ENCODE data around the gene PLA2G4B. TPM values are rescaled to one million over a fixed set of nuclear protein-coding genes. Genes with fewer than 3 reads are reported as not detected.

PLA2G4B gene
- total RNA-seq, 2 donors from 2014 or later, result 6.9 to 10.1 TPM

DNA sequence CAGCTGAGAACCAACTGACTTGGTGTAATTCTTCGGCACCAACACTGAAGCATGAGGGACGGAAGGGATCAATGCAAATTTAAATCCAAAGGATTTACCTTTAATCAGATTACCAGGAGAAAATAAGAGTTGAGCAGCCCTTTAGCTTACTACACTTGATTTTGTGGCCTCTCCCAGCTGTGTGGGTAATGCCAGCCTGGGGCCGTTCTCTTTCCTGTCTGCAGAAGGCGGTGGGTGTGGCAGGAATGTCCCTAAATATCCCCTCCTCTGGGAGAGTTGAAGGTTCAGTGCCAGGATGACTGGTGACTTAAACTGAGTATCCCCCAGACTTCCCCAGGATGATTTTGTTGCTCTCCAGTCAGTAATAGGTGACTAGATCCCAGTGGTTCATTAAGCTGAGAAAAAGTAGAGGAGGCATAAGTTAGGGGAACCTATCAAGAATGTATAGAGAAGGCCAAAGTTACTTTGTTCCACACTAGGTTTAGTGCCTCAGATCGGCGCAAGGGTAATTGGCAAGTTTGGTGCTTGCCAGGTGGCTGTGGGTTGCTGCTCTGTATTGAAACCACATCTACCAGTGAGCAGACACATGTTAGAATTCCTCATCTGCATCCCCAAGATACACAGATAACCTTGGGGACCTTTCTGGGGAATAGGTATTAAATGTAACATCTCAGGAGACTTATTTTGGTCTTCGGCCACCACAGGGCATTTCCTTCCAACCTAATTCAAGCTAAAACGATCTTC lies 41.3 kb upstream of the PLA2G4B start:
- WGBS, 2 experiments (ENCODE audit: insufficient coverage in 1 of 2, insufficient read length in 1 of 2), result 96 to 97% methylated on average over 6 to 8 of the region's 8 CpGs

DNA sequence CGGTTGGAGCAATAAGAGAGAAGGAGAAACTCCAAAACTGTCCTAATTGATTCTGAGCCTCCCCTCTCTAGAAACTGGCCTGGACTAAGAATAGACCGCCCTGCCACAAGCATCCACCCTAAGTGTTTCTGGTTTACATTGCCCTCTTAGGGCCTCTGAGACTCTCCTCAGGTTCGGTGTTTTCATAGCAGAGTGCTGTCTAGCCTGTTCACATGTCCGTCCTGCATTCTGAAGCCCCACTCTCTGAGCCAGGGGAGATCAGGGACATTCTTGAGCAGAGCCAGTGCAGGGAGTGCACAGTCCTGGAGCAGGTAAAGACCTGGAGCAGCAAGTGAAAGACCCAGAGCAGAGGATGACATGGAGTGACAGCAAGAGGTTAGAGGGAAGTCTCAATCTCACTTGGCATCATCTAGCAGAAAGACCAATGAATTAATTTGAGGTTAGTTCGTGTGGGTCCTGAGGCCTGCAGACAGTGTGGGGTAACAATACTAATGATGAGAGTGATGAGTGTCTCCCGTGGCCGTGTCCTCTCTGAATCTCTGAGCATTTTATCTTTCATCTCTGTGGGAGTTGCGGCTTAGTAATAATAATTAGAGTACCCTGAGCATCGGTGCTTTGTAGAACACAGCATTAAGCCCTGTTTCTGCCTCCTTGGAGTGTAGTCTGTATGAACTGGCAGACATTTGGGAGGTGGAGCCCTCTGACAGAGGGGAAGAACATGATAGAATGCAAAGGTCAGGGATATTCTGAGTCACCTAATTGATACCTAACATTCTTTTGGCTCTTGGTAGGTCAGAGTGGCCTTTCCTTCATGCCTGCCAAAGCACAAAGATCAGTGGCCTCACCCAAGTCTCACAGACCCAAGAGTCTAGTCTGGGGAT lies 39.8 kb upstream of the PLA2G4B start:
- H3K4me1 ChIP-seq (ENCODE audit: control insufficient read depth, insufficient read depth, low read length), result no peaks in the 10 kb centered on the region
- no peak overlapping the region for H3K27ac ChIP-seq (ENCODE audit: low read depth, low read length)
- peaks cover 2% of the 10 kb centered on the region for H3K36me3 ChIP-seq (ENCODE audit: control insufficient read depth, insufficient read depth, low read length)
- H3K4me3 ChIP-seq (ENCODE audit: low read length), result no peak overlapping the region
- no peak overlapping the region for H3K4me3 Mint-ChIP-seq
- DNase-seq, result no peak
- no peaks in the 10 kb centered on the region for H3K27me3 ChIP-seq (ENCODE audit: control insufficient read depth, insufficient read depth, low read length, poor library complexity, severe bottlenecking)
- no peaks in the 10 kb centered on the region for H3K27me3 Mint-ChIP-seq (ENCODE audit: insufficient read depth)
- TF ChIP-seq, protein P1, sequence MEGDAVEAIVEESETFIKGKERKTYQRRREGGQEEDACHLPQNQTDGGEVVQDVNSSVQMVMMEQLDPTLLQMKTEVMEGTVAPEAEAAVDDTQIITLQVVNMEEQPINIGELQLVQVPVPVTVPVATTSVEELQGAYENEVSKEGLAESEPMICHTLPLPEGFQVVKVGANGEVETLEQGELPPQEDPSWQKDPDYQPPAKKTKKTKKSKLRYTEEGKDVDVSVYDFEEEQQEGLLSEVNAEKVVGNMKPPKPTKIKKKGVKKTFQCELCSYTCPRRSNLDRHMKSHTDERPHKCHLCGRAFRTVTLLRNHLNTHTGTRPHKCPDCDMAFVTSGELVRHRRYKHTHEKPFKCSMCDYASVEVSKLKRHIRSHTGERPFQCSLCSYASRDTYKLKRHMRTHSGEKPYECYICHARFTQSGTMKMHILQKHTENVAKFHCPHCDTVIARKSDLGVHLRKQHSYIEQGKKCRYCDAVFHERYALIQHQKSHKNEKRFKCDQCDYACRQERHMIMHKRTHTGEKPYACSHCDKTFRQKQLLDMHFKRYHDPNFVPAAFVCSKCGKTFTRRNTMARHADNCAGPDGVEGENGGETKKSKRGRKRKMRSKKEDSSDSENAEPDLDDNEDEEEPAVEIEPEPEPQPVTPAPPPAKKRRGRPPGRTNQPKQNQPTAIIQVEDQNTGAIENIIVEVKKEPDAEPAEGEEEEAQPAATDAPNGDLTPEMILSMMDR (conservative IDR thresholded peaks at IDR 0.05), result no peak
- H3K4me1 Mint-ChIP-seq, result peaks cover 3% of the 10 kb centered on the region
- H3K36me3 Mint-ChIP-seq (ENCODE audit: low read depth), result peaks cover 20% of the 10 kb centered on the region
- no peak overlapping the region for H3K27ac Mint-ChIP-seq
- 91% methylated on average over 5 to 9 of the region's 9 CpGs for WGBS, 2 experiments (ENCODE audit: insufficient coverage in 1 of 2, insufficient read length in 1 of 2)
- no peak overlapping the region for H3K9ac ChIP-seq (ENCODE audit: extremely low read depth, low read length, poor library complexity, severe bottlenecking)
- H3K9me3 ChIP-seq (ENCODE audit: control insufficient read depth, low read length), result no peaks in the 10 kb centered on the region
- no peaks in the 10 kb centered on the region for H3K9me3 Mint-ChIP-seq

More for the DNA sequence above, 41.3 kb upstream of the PLA2G4B start:
- Mint-ChIP-seq H3K4me3 (no peak overlapping the region), H3K4me1 (peaks cover 3% of the 10 kb centered on the region), H3K9me3 (no peaks in the 10 kb centered on the region), H3K27me3 (ENCODE audit: insufficient read depth) (no peaks in the 10 kb centered on the region), H3K36me3 (ENCODE audit: low read depth) (peaks cover 16% of the 10 kb centered on the region), H3K27ac (no peak overlapping the region)
- Histone ChIP-seq H3K4me3 (ENCODE audit: low read length) (no peak overlapping the region), H3K9ac (ENCODE audit: extremely low read depth, low read length, poor library complexity, severe bottlenecking) (no peak overlapping the region), H3K9me3 (ENCODE audit: control insufficient read depth, low read length) (no peaks in the 10 kb centered on the region), H3K27ac (ENCODE audit: low read depth, low read length) (no peak overlapping the region), H3K36me3 (ENCODE audit: control insufficient read depth, insufficient read depth, low read length) (peaks cover 2% of the 10 kb centered on the region), H3K4me1 (ENCODE audit: control insufficient read depth, insufficient read depth, low read length) (no peaks in the 10 kb centered on the region), H3K27me3 (ENCODE audit: control insufficient read depth, insufficient read depth, low read length, poor library complexity, severe bottlenecking) (no peaks in the 10 kb centered on the region)
- no peak for DNase-seq
- TF ChIP-seq, protein P1 (conservative IDR thresholded peaks at IDR 0.05), result no peak

DNA sequence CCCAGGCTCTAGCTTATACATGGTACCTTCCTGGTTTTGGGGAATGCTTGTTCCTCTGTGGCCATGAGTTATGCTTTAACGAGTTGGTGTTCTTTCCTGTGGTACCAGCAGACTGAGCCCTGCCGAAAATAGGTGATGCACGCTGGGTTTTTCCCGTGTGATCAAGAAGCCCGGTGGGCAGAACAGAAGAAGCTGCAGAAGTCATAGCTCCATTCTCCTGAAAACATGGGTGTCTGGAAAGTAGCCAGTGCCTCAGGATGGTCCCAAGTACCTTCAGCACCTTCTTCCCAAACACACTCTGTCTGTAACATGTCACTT lies 39.2 kb upstream of the PLA2G4B start:
- no peaks in the 10 kb centered on the region for H3K9me3 Mint-ChIP-seq
- Histone ChIP-seq H3K27me3 (ENCODE audit: control insufficient read depth, insufficient read depth, low read length, poor library complexity, severe bottlenecking) (no peaks in the 10 kb centered on the region), H3K4me1 (ENCODE audit: control insufficient read depth, insufficient read depth, low read length) (no peaks in the 10 kb centered on the region), H3K9me3 (ENCODE audit: control insufficient read depth, low read length) (no peaks in the 10 kb centered on the region), H3K4me3 (ENCODE audit: low read length) (no peak overlapping the region), H3K27ac (ENCODE audit: low read depth, low read length) (no peak overlapping the region), H3K9ac (ENCODE audit: extremely low read depth, low read length, poor library complexity, severe bottlenecking) (no peak overlapping the region), H3K36me3 (ENCODE audit: control insufficient read depth, insufficient read depth, low read length) (peaks cover 2% of the 10 kb centered on the region)
- H3K4me1 Mint-ChIP-seq, result peaks cover 3% of the 10 kb centered on the region
- 94 to 100% methylated on average over 4 to 5 of the region's 5 CpGs for WGBS, 2 experiments (ENCODE audit: insufficient coverage in 1 of 2, insufficient read length in 1 of 2)
- no peaks in the 10 kb centered on the region for H3K27me3 Mint-ChIP-seq (ENCODE audit: insufficient read depth)
- no peak overlapping the region for H3K4me3 Mint-ChIP-seq
- peaks cover 20% of the 10 kb centered on the region for H3K36me3 Mint-ChIP-seq (ENCODE audit: low read depth)
- TF ChIP-seq, protein P1 (conservative IDR thresholded peaks at IDR 0.05), result no peak
- no peak overlapping the region for H3K27ac Mint-ChIP-seq
- DNase-seq, result no peak
